HG02852 (cell line): Measurements from ENCODE around the gene CEMIP.
"Not testable (repeated sequence)": the region's sequence is repeated elsewhere in the genome, so short reads cannot be mapped to it uniquely, and the experiment has no call there.

Source experiments
- ATAC-seq: cut with Tn5 transposase; IDR thresholded peaks from one replicate; pipeline ENCODE4 v1.9.1; 2021; ENCODE audit warnings: mild to moderate bottlenecking, moderate library complexity; ENCODE audit not compliant: unreplicated experiment

The CEMIP gene

GRCh38 chr15:80755885-80756284 is 23.3 kb upstream of the CEMIP start:
- no peak for ATAC-seq

DNA sequence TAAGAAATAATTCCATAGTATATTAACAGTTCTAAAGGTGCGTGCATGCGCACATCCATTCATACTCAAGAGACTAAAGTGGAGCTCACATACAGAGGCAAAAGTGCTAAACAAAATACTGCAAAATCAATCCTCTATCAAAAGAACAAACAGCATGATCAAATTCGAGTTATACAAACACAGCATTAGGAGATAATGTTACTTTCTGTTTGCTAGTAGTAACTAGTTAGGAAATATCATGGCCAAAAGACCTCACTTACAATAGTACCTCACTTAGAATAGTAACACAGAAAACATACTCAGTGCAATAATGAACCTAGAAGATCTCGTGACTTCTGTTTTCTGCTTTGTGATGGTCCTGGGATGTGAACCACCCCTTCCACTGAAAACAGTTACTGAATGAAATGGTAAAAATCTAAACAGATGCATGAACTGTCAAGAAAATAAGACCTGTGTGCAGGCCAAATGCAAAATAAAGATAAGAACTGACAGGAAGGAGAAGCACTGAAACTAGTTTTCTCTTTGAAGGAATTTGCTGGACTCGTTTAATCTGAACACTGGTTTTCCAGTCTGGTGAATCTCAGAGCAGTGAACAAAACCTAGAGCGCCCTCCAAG is 20.9 kb upstream of the CEMIP start:
- ATAC-seq, result no peak

- ATAC-seq, result no peak
Measured at GRCh38 chr15:80760960-80761359, 18.2 kb upstream of the CEMIP start.

- ATAC-seq, result no peak
Measured at GRCh38 chr15:80761754-80762153, 17.4 kb upstream of the CEMIP start.

GRCh38 chr15:80763235-80763634 is 15.9 kb upstream of the CEMIP start:
- not testable (repeated sequence) for ATAC-seq

DNA sequence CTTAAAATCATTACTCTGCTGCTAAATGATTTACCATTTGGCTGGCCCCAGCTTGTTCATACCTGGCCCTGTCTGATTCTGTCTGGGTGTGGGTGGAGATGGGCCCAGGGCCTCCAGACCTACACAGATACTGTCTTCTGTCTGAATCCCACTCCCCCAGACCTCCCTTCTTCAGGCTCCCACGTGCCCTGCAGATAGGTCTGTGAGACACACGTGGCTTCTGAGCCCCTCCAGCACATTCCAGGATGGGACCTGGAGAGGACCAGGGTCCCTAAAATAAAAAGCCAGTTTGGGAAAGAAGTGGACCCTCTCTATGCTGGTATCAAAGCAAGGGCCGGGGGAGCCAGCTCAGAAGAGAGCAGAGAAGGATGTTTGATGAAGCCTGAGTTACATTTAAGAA is 14.6 kb upstream of the CEMIP start:
- no peak for ATAC-seq

GRCh38 chr15:80766275-80766674 is 12.9 kb upstream of the CEMIP start:
- no peak for ATAC-seq

GRCh38 chr15:80768158-80768557 is 11.0 kb upstream of the CEMIP start:
- no peak for ATAC-seq

GRCh38 chr15:80769153-80769828 is 9.9 kb upstream of the CEMIP start:
- no peak for ATAC-seq

- ATAC-seq, result no peak
Measured at GRCh38 chr15:80769829-80770705, 9.1 kb upstream of the CEMIP start.

- ATAC-seq, result no peak
Measured at GRCh38 chr15:80773122-80773551, 6.0 kb upstream of the CEMIP start.

DNA sequence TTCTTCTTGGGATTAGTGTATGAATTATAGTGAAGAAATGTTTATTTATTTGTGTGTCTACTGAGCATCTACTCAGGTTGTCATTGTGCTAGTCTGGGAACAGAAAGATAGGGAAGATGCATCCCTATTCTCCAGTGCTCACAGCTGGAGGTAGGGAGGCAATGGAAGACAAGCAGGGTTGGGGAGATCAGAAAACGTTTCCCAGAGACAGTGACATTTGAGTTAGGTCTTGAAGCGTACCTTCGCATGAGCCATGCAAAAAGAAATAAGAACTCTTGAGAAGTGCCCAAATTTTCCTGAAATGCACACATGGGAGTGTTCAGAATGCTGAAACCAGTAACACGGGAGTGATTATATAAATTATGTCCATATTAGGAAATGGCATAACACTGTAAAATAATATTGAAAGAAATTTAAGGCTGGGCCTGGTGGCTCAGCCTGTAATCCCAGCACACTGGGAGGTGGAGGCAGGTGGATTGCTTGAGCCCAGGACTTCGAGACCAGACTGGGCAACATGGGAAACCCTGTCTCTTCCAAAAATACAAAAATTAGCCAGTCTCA is 5.3 kb upstream of the CEMIP start:
- no peak for ATAC-seq

GRCh38 chr15:80774486-80774885 is 4.7 kb upstream of the CEMIP start:
- ATAC-seq, result no peak

DNA sequence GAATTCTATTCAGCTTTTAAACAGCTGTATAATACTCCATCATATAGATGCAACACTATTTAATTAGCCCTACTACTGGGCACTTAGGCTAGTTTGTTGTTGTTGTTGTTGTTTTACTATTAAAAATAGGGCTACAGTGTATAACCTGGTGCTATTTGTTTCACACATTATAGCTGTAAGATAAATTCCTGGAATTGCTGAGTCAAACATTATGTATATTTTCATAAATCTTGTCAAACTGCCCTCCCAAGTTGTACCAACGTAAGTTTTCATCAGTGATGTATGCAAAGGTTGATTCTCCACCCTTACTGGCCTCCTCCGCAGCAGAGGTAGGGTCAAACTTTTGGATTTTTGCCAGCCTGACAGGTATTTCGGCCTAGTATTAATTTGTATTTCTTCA is 3.8 kb upstream of the CEMIP start:
- ATAC-seq, result no peak

GRCh38 chr15:80776420-80777045 is 2.6 kb upstream of the CEMIP start:
- ATAC-seq, result no peak

GRCh38 chr15:80777137-80777536 is 2.0 kb upstream of the CEMIP start:
- no peak for ATAC-seq

- ATAC-seq, result no peak
Measured at GRCh38 chr15:80777826-80778620, 1.1 kb upstream of the CEMIP start.

DNA sequence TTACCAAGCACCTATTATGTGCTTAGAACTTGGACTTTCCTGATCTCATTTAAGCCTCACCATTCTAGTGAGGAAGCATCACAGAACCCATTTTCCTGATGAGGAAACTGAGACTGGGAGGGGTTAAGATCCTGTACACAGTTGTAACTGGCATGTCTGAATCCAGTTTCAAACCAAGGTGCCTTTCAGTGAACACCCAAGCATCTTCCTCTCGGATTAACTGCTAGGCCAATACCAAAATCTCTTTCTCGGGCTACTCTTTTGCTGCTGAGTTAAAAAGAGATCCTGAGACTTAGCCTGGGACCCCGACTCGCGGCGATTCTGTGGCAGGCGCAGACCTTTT is 578 bp upstream of the CEMIP start:
- ATAC-seq, result no peak

- no peak for ATAC-seq
Measured at GRCh38 chr15:80779658-80780415, 667 bp downstream of the CEMIP start.
